CD4-positive, alpha-beta T cell treated with Interleukin-2 at 100 ng/mL for 4 hours (primary cell): ENCODE results near the gene INTS3.

Experiments used
- DNase-seq: peaks from one replicate; pipeline ENCODE4 v3.0.0-alpha.2; 2020; ENCODE audit warnings: low spot score

The INTS3 gene, protein sequence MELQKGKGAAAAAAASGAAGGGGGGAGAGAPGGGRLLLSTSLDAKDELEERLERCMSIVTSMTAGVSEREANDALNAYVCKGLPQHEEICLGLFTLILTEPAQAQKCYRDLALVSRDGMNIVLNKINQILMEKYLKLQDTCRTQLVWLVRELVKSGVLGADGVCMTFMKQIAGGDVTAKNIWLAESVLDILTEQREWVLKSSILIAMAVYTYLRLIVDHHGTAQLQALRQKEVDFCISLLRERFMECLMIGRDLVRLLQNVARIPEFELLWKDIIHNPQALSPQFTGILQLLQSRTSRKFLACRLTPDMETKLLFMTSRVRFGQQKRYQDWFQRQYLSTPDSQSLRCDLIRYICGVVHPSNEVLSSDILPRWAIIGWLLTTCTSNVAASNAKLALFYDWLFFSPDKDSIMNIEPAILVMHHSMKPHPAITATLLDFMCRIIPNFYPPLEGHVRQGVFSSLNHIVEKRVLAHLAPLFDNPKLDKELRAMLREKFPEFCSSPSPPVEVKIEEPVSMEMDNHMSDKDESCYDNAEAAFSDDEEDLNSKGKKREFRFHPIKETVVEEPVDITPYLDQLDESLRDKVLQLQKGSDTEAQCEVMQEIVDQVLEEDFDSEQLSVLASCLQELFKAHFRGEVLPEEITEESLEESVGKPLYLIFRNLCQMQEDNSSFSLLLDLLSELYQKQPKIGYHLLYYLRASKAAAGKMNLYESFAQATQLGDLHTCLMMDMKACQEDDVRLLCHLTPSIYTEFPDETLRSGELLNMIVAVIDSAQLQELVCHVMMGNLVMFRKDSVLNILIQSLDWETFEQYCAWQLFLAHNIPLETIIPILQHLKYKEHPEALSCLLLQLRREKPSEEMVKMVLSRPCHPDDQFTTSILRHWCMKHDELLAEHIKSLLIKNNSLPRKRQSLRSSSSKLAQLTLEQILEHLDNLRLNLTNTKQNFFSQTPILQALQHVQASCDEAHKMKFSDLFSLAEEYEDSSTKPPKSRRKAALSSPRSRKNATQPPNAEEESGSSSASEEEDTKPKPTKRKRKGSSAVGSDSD

DNA sequence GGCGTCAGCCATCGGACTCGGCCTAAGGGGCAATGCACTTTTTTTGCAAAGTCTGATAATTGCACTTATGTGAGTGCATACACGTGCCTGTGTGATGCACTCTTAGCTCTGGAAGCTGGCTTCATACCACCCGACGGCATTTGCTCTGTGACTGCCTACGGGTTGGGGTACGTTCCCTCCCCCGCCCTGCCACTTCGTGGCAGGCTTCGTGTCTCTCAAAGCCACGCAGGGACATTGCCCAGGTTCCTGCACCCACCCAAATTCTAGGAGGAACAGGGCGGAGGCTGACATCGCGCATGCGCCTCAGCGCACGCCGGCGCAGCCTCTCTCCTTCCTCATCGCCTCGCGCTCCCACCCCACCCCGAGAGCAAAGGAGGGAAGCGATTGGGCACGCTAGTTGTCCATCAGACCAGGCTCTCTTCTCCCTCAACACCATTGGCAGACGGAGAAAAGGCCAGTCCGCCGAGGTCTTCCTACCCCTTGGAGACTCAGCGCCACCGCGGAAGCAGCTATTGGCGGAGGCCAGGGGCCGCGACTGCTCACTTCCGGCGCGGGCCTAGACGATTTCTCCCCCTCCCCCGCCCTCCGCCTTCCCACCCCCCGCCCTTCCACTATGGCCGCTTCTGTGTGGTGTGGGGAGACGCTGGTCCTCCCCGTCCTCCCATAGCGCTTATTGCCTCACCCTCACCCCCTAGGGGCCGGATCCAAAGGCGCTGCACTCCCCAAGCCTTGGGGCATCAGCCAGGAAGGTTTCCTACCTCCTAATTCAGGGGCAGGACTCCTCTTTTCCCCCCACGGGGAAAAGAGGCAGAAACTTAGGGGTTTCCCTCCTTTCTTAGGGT lies at the start of gene INTS3:
Gene INTS3 (plus strand): TSS at position 588 of the 842 bp plus-strand sequence. CDS start 585 bp downstream, outside the sequence.
- peak; percentile 100 for DNase-seq

DNA sequence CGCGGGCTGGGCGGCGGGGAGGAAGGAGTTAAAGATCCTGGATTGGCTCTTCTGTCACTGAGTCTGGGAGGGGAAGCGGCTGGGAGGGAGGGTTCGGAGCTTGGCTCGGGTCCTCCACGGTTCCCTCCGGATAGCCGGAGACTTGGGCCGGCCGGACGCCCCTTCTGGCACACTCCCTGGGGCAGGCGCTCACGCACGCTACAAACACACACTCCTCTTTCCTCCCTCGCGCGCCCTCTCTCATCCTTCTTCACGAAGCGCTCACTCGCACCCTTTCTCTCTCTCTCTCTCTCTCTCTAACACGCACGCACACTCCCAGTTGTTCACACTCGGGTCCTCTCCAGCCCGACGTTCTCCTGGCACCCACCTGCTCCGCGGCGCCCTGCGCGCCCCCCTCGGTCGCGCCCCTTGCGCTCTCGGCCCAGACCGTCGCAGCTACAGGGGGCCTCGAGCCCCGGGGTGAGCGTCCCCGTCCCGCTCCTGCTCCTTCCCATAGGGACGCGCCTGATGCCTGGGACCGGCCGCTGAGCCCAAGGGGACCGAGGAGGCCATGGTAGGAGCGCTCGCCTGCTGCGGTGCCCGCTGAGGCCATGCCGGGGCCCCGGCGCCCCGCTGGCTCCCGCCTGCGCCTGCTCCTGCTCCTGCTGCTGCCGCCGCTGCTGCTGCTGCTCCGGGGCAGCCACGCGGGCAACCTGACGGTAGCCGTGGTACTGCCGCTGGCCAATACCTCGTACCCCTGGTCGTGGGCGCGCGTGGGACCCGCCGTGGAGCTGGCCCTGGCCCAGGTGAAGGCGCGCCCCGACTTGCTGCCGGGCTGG lies 49.1 kb upstream of the INTS3 start, which contains the start of gene NPR1:
Gene NPR1 (plus strand): TSS at position 170 of the 818 bp plus-strand sequence. CDS start 421 bp downstream, at position 591.
- no peak for DNase-seq

GRCh38 chr1:153679337-153680119 lies 48.3 kb upstream of the INTS3 start:
- no peak for DNase-seq

- DNase-seq = no peak
These were observed 47.8 kb upstream of the INTS3 start for GRCh38 chr1:153680120-153680403.

GRCh38 chr1:153682730-153683129 lies 45.1 kb upstream of the INTS3 start:
- DNase-seq = no peak

DNA sequence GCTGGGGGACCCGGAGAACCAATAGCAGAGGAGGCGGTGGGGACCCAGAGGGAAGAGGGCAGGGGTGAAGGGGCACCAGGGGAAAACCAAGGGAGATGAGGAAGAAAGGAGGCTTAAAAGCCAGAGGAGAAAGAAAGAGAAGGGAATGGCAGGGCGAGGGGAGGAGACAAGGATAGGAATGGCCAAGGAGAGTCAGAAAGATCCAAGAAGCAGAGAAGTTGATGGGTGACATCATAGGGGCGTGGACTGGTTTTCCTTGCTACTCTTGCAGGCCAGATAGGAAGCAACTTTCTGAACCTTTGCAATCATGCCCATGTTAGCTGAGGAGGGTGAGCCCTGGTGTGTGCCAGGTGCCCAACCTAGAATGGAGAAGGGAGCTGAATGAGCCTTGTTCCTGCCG lies 44.0 kb upstream of the INTS3 start:
- no peak for DNase-seq

- no peak for DNase-seq
These were observed 43.0 kb upstream of the INTS3 start for GRCh38 chr1:153684892-153685291.

DNA sequence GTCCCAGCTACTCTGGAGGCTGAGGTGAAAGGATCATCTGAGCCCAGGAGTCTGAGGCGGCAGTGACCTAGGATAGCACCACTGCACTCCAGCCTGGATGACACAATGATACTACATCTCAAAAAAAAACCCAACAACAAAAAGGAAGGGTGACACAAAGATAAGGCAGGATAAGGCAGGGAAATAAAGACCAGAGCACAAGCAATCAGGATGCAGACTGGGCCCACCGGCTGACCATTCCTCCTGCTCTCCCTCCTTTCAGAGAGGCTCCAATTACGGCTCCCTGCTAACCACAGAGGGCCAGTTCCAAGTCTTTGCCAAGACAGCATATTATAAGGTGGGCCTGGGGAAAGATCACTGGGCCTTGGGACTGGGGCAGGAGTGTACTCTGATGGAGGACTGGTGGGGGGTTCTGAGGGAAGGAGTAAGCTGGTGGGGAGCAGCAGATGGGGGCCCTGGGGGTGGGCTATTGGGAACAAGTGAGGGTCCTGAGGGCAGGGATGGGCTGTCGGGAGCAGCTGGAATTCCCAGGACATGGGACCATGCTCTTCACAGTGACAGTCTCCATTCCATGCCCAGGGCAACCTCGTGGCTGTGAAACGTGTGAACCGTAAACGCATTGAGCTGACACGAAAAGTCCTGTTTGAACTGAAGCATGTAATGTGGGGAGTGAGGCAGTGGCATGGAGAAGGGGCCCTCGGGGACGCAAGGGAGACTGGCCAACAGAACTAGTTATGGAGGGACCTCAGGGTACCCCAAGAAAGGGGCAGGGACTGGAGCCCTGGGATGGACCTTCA lies 42.1 kb upstream of the INTS3 start:
- no peak for DNase-seq

DNA sequence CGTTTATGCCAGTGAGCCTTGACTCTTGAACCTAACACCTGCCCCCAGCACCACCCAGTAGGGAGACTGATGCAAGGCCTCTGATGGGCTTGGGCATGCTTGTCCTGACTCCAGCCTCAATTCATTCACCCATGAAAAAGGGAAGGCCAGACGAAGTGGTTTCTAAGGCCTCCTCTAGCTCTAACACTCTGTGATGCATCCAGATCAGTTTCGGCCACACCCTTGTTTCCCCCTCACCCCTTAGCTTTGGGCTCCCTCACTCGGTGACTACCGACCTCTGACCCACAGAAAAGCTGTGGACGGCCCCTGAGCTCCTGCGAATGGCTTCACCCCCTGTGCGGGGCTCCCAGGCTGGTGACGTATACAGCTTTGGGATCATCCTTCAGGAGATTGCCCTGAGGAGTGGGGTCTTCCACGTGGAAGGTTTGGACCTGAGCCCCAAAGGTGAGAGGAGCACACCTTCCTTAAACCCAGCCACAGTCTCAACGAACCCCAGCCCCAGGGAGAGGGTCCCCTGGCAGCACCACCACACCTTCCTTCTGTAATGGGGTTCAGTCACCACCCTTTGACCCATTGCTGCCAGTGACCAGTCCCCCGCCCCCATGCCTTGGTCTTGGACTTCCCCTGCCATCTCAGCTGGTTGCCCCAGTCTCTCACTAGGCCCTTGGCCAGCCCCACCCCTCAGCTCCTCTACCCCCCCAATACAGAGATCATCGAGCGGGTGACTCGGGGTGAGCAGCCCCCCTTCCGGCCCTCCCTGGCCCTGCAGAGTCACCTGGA lies 40.3 kb upstream of the INTS3 start:
- DNase-seq = no peak

DNA sequence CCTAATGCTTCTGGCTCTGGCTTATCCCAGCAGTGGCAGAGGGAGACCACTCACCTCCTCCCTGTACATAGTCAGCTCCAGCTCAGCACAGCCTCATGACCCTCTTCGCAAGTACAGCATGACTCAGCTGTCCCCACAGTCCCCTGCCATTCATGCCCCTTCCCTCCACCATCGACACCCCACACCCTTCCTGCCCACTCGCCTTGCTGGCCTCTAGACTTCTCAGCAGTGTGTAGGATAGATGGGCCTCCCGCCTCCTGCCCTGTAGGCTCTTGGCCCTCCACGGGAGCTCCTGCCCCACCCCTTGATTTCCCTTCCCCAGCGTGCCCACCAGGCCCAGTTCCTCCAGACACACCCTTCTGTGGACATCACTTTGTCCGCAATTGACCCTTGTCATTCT lies 39.6 kb upstream of the INTS3 start:
- no peak for DNase-seq

DNA sequence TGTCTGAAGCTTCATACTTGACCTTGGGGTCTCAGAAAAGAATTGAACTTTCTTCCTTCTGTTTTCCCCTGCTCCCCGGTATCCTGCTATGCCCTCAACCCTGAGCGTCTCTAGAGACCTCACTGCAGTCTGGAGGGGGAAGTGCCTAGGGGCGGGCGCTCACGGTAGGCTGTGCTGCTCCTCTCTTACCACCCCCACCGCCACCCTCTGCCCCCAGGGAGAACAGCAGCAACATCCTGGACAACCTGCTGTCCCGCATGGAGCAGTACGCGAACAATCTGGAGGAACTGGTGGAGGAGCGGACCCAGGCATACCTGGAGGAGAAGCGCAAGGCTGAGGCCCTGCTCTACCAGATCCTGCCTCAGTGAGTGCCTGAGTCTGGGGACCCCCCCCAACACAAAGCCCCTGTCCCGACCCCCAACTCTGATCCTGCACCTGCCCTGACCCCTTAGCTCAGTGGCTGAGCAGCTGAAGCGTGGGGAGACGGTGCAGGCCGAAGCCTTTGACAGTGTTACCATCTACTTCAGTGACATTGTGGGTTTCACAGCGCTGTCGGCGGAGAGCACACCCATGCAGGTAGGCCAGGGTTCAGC lies 39.0 kb upstream of the INTS3 start:
- DNase-seq = no peak

- DNase-seq = no peak
These were observed 34.4 kb upstream of the INTS3 start for GRCh38 chr1:153693466-153693865.

DNA sequence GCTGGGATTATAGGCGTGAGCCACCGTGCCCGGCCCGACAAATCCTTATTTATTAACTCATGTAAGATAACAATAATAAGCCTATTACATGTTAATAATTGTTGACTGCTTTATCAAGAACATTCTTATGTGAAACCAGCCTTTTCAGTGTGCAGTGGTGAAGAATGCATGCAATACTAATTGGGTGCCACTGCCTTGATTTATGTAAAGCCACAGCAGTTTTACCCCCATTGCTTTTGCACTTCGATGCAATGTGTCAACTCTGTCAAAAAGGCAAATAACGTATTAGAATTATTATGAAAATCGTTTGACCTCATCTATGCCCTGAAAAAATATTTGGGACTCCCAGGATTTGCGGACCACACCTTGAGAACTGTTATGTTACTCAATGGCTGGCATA lies 31.1 kb upstream of the INTS3 start:
- no peak for DNase-seq

DNA sequence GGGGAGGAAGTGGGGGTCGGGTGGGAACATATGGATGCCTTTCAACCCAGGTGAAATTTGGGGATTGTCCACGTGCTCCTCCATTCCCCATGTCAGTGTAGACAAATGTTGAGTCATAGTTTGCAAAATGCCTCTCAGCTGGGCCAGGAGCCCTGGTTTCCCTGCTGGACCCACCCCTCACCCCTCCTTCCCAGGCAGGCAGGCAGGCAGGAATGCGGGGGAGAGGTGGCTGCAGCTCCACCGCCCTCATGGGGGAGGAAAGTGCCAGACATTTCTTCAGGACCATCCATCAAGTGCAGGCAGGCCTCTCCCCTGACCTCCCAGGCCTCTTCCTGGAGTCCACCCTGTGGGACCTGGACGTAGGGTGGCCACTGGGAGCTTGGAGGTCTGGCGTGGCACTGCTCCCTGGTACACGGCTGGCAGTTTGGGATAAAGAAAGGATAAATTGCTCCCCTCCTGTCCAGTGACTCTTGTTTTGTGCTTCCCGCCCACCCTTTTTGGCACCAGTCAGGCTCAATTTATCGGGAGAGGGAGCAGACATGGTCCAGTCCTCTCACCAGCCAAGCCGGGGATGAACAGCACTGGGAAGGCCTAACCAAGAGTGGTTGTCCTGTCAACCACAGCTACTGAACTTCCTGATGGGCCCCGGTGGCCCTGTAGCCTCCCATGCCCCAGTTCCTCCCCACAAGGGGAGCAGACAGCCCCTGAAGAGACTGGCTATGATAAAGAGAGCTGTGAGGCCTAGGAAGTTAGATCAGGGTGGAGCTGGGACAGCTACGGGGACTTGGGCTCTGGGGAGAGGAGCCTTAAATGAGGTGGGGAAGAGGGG lies 30.4 kb upstream of the INTS3 start:
- no peak for DNase-seq

DNA sequence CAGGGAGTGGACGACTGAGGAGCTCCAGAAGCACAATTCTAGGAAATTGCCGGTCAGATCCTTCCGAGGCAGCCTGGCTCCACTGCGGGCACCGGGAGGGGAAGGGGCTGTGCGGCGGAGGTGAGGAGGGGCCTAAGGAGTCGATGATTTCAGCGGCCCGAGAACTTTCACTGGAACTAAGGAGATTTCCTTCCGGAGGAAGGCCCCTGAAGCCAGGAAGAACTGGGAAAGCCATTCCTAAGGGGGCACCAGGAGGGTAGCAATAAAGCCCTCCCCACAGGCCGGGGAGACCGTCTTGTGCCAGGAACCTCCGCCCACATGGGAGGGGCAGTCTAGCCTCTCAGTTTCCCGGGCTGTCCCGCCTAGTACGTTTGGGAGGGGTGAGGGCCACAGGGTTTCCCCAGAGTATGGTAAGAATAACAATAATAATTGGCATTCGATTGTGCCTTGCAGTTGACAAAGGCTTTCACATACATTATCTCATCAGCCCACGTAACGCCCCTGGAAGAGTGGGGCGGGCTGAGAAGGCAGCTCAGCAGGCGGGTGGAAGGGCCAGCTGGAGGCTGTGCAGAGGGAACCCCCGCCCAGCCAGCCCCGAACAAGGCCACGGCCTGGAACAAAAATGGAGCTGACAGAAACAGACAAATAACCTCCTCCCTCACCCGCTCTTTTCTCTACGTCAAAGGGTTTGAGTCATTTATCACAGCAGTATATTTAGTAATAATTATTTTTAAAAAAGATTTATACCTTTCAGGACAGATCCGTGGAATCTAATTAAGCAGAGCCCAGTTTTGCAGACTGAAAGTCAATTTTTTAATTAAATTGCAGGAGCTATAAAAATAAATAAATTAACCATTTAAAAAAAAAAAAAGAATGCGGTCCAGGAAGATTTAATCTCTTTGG lies 29.6 kb upstream of the INTS3 start:
- no peak for DNase-seq
